MCF 10A (cell line): ENCODE data around the gene NFIB. TPM values are rescaled to one million over a fixed set of nuclear protein-coding genes. Genes with fewer than 3 reads are reported as not detected.

Experiments used
- BruUV-seq: library from RNA; stranded (reverse); fragments of 400-500 nt; replicated peaks from 2 replicates; lab custom pipeline; 2021; lab: Mats Ljungman, UMichigan
- CTCF ChIA-PET: fragments of 300-600 bp; sonication (Branson Sonifier 250); formaldehyde crosslinking; extraction: SDS; loops from one replicate; lab custom pipeline; 2021; ENCODE audit warnings: antibody characterized with exemption, inconsistent platforms; lab: Yijun Ruan, JAX
- POLR2A ChIA-PET: fragments of 300-600, 350-650 bp; sonication (Branson Sonifier 250); formaldehyde crosslinking; extraction: SDS; loops from one replicate; lab custom pipeline; 2020; ENCODE audit warnings: antibody characterized with exemption, inconsistent platforms; lab: Yijun Ruan, JAX
- DNase-seq: peaks from one replicate; pipeline ENCODE4 v3.0.0-alpha.2; 2018; ENCODE audit not compliant: unreplicated experiment
- H3K27ac Mint-ChIP-seq: one replicate; pipeline ENCODE4 v1.8.0; 2022; ENCODE audit warnings: mild to moderate bottlenecking, low read depth, mixed read lengths; ENCODE audit not compliant: unreplicated experiment
- H3K27me3 Mint-ChIP-seq: one replicate; pipeline ENCODE4 v1.8.0; 2022; ENCODE audit warnings: mixed read lengths; ENCODE audit not compliant: insufficient read depth, unreplicated experiment
- H3K36me3 Mint-ChIP-seq: one replicate; pipeline ENCODE4 v1.8.0; 2022; ENCODE audit warnings: mild to moderate bottlenecking, moderate library complexity, mixed read lengths; ENCODE audit not compliant: insufficient read depth, unreplicated experiment
- H3K4me1 Mint-ChIP-seq: one replicate; pipeline ENCODE4 v1.8.0; 2022; ENCODE audit warnings: mixed read lengths; ENCODE audit not compliant: insufficient read depth, unreplicated experiment
- H3K4me3 Mint-ChIP-seq: one replicate; pipeline ENCODE4 v1.8.0; 2022; ENCODE audit warnings: mild to moderate bottlenecking, moderate library complexity, mixed read lengths; ENCODE audit not compliant: unreplicated experiment
- H3K9me3 Mint-ChIP-seq: one replicate; pipeline ENCODE4 v1.8.0; 2022; ENCODE audit warnings: mixed read lengths; ENCODE audit not compliant: unreplicated experiment
- CTCF ChIP-seq: fragments of 200-600 bp; IDR thresholded peaks from one replicate; pipeline ENCODE4 v1.8.0; 2022; ENCODE audit warnings: antibody characterized with exemption, mild to moderate bottlenecking; ENCODE audit not compliant: unreplicated experiment
- intact Hi-C: fragments of 100-400 bp; cut with micrococcal nuclease; formaldehyde crosslinking; loops from 2 replicates; pipeline ENCODE4 v1.14.1; 2022
- total RNA-seq: library from RNA; stranded (reverse); gene quantifications from 2 replicates; pipeline ENCODE4 v1.2.3, GENCODE V29; 2022

NFIB gene
- total RNA-seq, 1 experiment from 2014 or later, result 70.8 TPM

GRCh38 chr9:14209399-14210345 is 104.3 kb downstream of the NFIB start:
- ChIA-PET CTCF (interaction anchor here (0.7 kb wide), 1 partner anchor 782 kb away, joined by 3 read pairs; no protein-coding TSS in a partner anchor), POLR2A (interaction anchor here (1.1 kb wide), 1 partner anchor 73 kb away, joined by 3 read pairs; no protein-coding TSS in a partner anchor)
- no peaks in the 10 kb centered on the region for H3K27me3 Mint-ChIP-seq
- intact Hi-C loops, result no loop called here
- TF ChIP-seq CTCF, result no peak
- H3K9me3 Mint-ChIP-seq, result no peaks in the 10 kb centered on the region
- no peak overlapping the region for H3K4me3 Mint-ChIP-seq
- H3K4me1 Mint-ChIP-seq, result peaks cover 50% of the 10 kb centered on the region
- no TSS peak for BruUV-seq
- peaks cover 24% of the 10 kb centered on the region for H3K36me3 Mint-ChIP-seq
- peak; percentile 26 for DNase-seq
- peak overlapping the region; percentile 36 for H3K27ac Mint-ChIP-seq

- no peak for TF ChIP-seq CTCF
- CTCF ChIA-PET, result interaction anchor here (0.6 to 0.8 kb wide), 2 partner anchors 14 to 111 kb away, joined by 3 read pairs; no protein-coding TSS in a partner anchor
- H3K4me3 Mint-ChIP-seq, result no peak overlapping the region
- POLR2A ChIA-PET, result interaction anchor here (1.3 to 1.5 kb wide), 2 partner anchors 9 to 15 kb away, joined by 4 read pairs; no protein-coding TSS in a partner anchor
- H3K9me3 Mint-ChIP-seq, result no peaks in the 10 kb centered on the region
- H3K36me3 Mint-ChIP-seq, result peaks cover 28% of the 10 kb centered on the region
- peaks cover 40% of the 10 kb centered on the region for H3K4me1 Mint-ChIP-seq
- H3K27ac Mint-ChIP-seq, result peak overlapping the region; percentile 46
- BruUV-seq, result no TSS peak
- intact Hi-C loops, result no loop called here
- H3K27me3 Mint-ChIP-seq, result no peaks in the 10 kb centered on the region
- DNase-seq, result no peak
Measured at GRCh38 chr9:14207352-14207995, 106.5 kb downstream of the NFIB start.

- Mint-ChIP-seq H3K4me1 (peaks cover 40% of the 10 kb centered on the region), H3K4me3 (no peak overlapping the region), H3K36me3 (peaks cover 19% of the 10 kb centered on the region), H3K27ac (peak overlapping the region; percentile 57), H3K9me3 (no peaks in the 10 kb centered on the region), H3K27me3 (no peaks in the 10 kb centered on the region)
- peak; percentile 70 for DNase-seq
- intact Hi-C loops, result no loop called here
- ChIA-PET POLR2A (interaction anchor here (0.7 to 2.7 kb wide), 17 partner anchors 8 to 107 kb away, joined by 3 to 16 read pairs (median 4); no protein-coding TSS in a partner anchor), CTCF (interaction anchor here (0.7 to 0.9 kb wide), 3 partner anchors 73 to 777 kb away, joined by 3 to 4 read pairs (median 3); no protein-coding TSS in a partner anchor)
- no peak for TF ChIP-seq CTCF
- no TSS peak for BruUV-seq
Measured at GRCh38 chr9:14205463-14205862, 108.5 kb downstream of the NFIB start.
